ENCODE measurements around the gene SCARB1. TPM values are rescaled to one million over a fixed set of nuclear protein-coding genes. Genes with fewer than 3 reads are reported as not detected.

The SCARB1 gene
- total RNA-seq, 2 donors from 2014 or later: 33.0 to 36.2 TPM

DNA sequence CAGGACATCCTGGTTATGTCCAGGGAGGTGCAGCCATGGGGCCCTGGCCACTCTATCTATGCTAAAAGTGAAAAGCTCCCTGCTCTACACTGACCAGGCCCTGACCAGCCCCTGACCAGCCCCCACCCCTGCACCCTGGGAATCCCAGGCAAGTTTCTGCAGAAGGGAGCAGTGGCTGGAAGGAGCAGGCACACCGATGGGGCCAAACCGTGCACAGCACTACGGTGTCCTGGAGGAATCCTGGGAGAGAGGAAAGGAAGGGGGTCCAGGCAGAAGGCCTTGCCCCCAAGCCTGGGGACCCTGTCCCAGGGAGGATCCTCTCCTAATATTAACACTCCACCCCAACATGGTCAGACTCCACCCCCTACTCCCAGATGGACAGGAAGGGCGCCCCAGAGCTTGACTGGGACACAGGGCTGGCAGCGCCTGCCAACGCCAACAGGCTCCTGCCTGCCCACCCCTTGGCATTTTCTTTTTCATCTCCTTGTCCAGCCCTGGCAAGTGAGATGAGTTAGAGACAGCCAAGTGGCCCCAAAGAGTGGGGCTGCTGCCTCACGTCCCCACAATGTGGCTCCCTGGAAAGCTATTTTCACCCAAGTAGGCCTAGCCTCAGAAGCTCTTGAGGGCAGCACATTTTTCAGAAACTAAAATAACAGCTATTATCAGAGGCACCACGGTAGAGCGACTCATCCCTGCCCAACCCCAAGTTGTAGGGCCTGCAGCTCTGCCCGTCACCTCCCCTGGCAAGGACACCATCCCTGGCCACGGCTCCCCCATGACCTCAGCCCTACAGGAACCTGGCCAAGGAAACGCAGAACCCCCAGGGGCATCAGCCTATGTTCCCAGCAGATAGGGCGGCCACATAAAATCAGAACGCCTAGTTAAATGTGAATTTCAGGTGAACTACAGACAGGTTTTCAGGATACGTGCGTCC lies 82.6 kb downstream of the SCARB1 start:
- Histone ChIP-seq H3K4me3 (ENCODE audit: low read length) (no peak overlapping the region), H3K9me3 (ENCODE audit: control insufficient read depth, low read length) (no peaks in the 10 kb centered on the region), H3K9ac (ENCODE audit: extremely low read depth, low read length, poor library complexity, severe bottlenecking) (no peak overlapping the region), H3K36me3 (ENCODE audit: control insufficient read depth, insufficient read depth, low read length) (peaks cover 6% of the 10 kb centered on the region), H3K27me3 (ENCODE audit: control insufficient read depth, insufficient read depth, low read length, poor library complexity, severe bottlenecking) (no peaks in the 10 kb centered on the region), H3K4me1 (ENCODE audit: control insufficient read depth, insufficient read depth, low read length) (peaks cover 5% of the 10 kb centered on the region), H3K27ac (ENCODE audit: low read depth, low read length) (no peak overlapping the region)
- no peak overlapping the region for H3K27ac Mint-ChIP-seq
- H3K9me3 Mint-ChIP-seq: no peaks in the 10 kb centered on the region
- TF ChIP-seq CTCF (conservative IDR thresholded peaks at IDR 0.05): no peak
- 85 to 90% methylated on average over 6 to 16 of the region's 16 CpGs for WGBS, 2 experiments (ENCODE audit: insufficient coverage in 1 of 2, insufficient read length in 1 of 2)
- no peaks in the 10 kb centered on the region for H3K4me1 Mint-ChIP-seq
- no peak overlapping the region for H3K4me3 Mint-ChIP-seq
- peaks cover 15% of the 10 kb centered on the region for H3K36me3 Mint-ChIP-seq (ENCODE audit: low read depth)
- H3K27me3 Mint-ChIP-seq (ENCODE audit: insufficient read depth): no peaks in the 10 kb centered on the region
- DNase-seq: no peak

- Mint-ChIP-seq H3K27ac (no peak overlapping the region), H3K9me3 (no peaks in the 10 kb centered on the region), H3K36me3 (ENCODE audit: low read depth) (peaks cover 14% of the 10 kb centered on the region), H3K4me1 (no peaks in the 10 kb centered on the region), H3K4me3 (no peak overlapping the region), H3K27me3 (ENCODE audit: insufficient read depth) (no peaks in the 10 kb centered on the region)
- H3K27ac ChIP-seq (ENCODE audit: low read depth, low read length): no peak overlapping the region
- H3K27me3 ChIP-seq (ENCODE audit: control insufficient read depth, insufficient read depth, low read length, poor library complexity, severe bottlenecking): no peaks in the 10 kb centered on the region
- 91% methylated on average over 3 of the region's 3 CpGs; no CpG with 5 or more reads in 1 of the 2 experiments for WGBS, 2 experiments (ENCODE audit: insufficient coverage in 1 of 2, insufficient read length in 1 of 2)
- DNase-seq: no peak
- H3K4me1 ChIP-seq (ENCODE audit: control insufficient read depth, insufficient read depth, low read length): peaks cover 5% of the 10 kb centered on the region
- no peak overlapping the region for H3K9ac ChIP-seq (ENCODE audit: extremely low read depth, low read length, poor library complexity, severe bottlenecking)
- no peaks in the 10 kb centered on the region for H3K36me3 ChIP-seq (ENCODE audit: control insufficient read depth, insufficient read depth, low read length)
- no peak overlapping the region for H3K4me3 ChIP-seq (ENCODE audit: low read length)
- no peaks in the 10 kb centered on the region for H3K9me3 ChIP-seq (ENCODE audit: control insufficient read depth, low read length)
- peak; percentile 61 for TF ChIP-seq CTCF (conservative IDR thresholded peaks at IDR 0.05)
Measured at GRCh38 chr12:124780336-124780735, 83.3 kb downstream of the SCARB1 start.

- peaks cover 11% of the 10 kb centered on the region for H3K36me3 Mint-ChIP-seq (ENCODE audit: low read depth)
- no peak overlapping the region for H3K4me3 ChIP-seq (ENCODE audit: low read length)
- 90 to 92% methylated on average over 21 to 26 of the region's 27 CpGs for WGBS, 2 experiments (ENCODE audit: insufficient coverage in 1 of 2, insufficient read length in 1 of 2)
- no peaks in the 10 kb centered on the region for H3K9me3 ChIP-seq (ENCODE audit: control insufficient read depth, low read length)
- no peaks in the 10 kb centered on the region for H3K27me3 ChIP-seq (ENCODE audit: control insufficient read depth, insufficient read depth, low read length, poor library complexity, severe bottlenecking)
- no peak overlapping the region for H3K27ac ChIP-seq (ENCODE audit: low read depth, low read length)
- no peak for TF ChIP-seq CTCF (conservative IDR thresholded peaks at IDR 0.05)
- H3K36me3 ChIP-seq (ENCODE audit: control insufficient read depth, insufficient read depth, low read length): no peaks in the 10 kb centered on the region
- peaks cover 5% of the 10 kb centered on the region for H3K4me1 ChIP-seq (ENCODE audit: control insufficient read depth, insufficient read depth, low read length)
- DNase-seq: no peak
- H3K27ac Mint-ChIP-seq: no peak overlapping the region
- no peaks in the 10 kb centered on the region for H3K4me1 Mint-ChIP-seq
- H3K9ac ChIP-seq (ENCODE audit: extremely low read depth, low read length, poor library complexity, severe bottlenecking): no peak overlapping the region
- H3K9me3 Mint-ChIP-seq: no peaks in the 10 kb centered on the region
- H3K4me3 Mint-ChIP-seq: no peak overlapping the region
- H3K27me3 Mint-ChIP-seq (ENCODE audit: insufficient read depth): no peaks in the 10 kb centered on the region
Measured at GRCh38 chr12:124779161-124780141, 84.2 kb downstream of the SCARB1 start.

All from endodermal cell (in vitro differentiated cells).